Lung microvascular endothelial cell (primary cell): ENCODE results near the gene ST6GAL2. TPM values are rescaled to one million over a fixed set of nuclear protein-coding genes. Genes with fewer than 3 reads are reported as not detected.

Source experiments
- DNase-seq, 2 donors: peaks; one replicate each; pipeline versions ENCODE4 v3.0.0 to v3.0.0-alpha.2; 2010; ENCODE audit warnings: low read depth in 2 of 2
- total RNA-seq: library from RNA; depleted of rRNA; stranded (reverse); fragments of >200 nt; gene quantifications from 2 replicates; pipeline ENCODE4 v1.2.1, GENCODE V29; 2014

The ST6GAL2 gene
- total RNA-seq, 1 donor from 2014 or later: under 0.01 TPM

- no peak for DNase-seq
Observed at GRCh38 chr2:106827158-106827557, 58.8 kb downstream of the ST6GAL2 start.

GRCh38 chr2:106825161-106825560 lies 60.8 kb downstream of the ST6GAL2 start:
- DNase-seq: no peak

- no peak for DNase-seq
Observed at GRCh38 chr2:106816974-106817373, 69.0 kb downstream of the ST6GAL2 start.

- no peak for DNase-seq
Observed at GRCh38 chr2:106812841-106813240, 73.1 kb downstream of the ST6GAL2 start.

DNA sequence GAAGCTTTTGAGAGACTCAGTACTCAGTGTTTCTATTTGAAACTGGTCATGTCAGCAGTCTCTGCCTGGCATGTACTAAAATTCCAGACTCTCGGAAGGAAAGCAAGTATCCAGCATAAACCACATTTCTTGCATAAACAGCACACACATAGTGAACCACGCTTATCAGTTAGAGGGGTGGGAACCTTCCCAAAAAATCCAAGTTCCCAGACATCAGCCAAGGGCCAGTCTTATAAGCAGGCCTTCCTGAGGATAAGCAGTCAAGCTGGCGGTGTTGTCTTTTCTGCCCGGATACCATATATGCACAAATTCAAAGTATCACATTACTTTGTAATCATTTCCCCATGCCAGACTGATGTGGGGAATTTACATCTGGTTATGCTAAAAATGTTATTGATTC lies 73.6 kb downstream of the ST6GAL2 start:
- DNase-seq: no peak

GRCh38 chr2:106805716-106806115 lies 80.3 kb downstream of the ST6GAL2 start:
- DNase-seq: no peak

DNA sequence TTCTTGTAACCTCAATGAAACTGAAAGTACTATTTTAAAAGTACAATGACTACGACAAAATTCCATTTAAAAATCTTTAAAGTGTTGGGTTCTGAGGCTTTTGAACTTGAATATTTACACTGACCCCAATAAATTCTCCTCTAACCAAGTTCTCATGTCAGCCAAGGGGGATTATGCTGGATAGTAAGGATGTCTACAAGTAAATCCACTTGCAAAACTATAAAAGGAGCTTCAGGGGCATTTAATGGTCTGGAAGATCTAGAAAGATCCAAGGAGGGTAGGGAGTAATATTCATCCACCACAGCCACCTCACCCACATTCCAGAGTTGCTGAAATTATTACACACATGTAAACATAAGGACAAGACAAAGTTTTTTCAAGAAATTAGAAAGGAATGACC lies 81.8 kb downstream of the ST6GAL2 start:
- DNase-seq: no peak

DNA sequence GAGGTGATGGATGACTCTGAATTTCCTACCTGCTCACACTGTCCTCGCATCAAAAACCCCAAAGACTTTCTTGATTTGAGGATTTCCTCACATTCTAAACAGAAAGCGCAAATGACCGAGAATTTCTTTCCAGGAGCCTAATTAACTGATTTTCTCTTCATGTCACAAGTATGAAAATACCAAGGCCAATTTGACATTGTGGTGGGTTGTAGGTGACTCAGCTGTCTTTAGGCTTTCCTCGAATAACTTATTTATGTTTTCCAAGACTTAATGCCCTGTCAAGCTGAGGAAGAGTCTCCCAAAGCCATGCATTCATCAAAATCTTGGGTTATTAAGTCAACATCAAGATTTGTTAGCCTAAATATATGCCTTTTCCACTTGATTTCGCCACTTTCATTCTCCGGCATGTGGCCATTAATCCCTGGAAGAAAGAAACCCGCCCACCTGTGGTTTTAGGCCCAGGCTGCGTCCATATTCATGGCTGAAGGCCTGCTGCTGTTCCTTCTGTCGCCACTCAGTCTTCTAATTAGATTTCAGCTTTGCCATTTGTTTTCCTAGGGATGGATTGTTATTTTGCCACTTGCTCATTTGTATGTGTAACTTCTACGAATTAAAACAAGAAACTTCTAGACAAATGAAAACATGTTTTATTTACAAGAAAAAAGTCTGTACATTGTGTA lies 84.9 kb downstream of the ST6GAL2 start:
- no peak for DNase-seq

DNA sequence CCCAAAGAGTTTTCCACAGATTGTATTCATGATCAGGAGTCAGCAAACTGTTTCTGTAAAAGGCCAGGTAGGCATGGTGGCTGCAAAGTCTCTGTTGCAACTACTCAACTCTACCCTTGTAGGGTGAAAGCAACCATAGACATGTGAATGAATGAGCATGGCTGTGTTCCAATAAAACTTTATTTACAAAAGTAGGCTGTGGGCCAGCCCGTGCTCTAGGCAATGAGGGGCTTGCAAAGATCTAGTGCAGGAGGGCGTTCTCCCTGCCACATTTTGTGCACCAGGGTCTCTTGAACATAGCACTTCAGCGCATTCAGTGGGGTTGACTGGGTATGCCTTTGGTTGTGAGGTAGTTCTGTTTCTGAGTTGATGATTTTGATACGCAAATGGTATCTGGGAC lies 85.8 kb downstream of the ST6GAL2 start:
- no peak for DNase-seq

GRCh38 chr2:106798826-106799552 lies 87.0 kb downstream of the ST6GAL2 start:
- no peak for DNase-seq

GRCh38 chr2:106797494-106797893 lies 88.5 kb downstream of the ST6GAL2 start:
- DNase-seq: no peak

- DNase-seq: no peak
Observed at GRCh38 chr2:106792671-106793070, 93.3 kb downstream of the ST6GAL2 start.

GRCh38 chr2:106789185-106789584 lies 96.8 kb downstream of the ST6GAL2 start:
- no peak for DNase-seq

DNA sequence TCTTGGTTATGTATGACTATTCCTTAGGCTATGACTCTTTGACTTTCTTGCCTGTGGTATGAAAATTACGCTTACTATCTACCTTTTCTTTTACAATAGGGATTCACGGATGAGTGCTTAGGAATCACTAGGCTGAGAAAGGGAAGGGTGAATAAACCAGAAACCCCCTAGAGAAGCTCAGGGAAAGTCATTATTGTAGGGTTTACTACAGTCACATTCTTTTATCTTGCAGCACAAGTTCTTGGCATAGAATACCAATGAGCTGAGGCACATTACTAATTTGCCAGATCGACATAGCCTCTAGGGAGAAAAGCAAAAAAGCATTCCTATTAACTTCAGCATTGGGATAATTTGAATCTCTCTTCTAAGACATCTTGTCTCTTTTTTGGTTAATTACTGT lies 103.3 kb downstream of the ST6GAL2 start:
- no peak for DNase-seq

- DNase-seq: no peak
Observed at GRCh38 chr2:106781196-106781595, 104.8 kb downstream of the ST6GAL2 start.

DNA sequence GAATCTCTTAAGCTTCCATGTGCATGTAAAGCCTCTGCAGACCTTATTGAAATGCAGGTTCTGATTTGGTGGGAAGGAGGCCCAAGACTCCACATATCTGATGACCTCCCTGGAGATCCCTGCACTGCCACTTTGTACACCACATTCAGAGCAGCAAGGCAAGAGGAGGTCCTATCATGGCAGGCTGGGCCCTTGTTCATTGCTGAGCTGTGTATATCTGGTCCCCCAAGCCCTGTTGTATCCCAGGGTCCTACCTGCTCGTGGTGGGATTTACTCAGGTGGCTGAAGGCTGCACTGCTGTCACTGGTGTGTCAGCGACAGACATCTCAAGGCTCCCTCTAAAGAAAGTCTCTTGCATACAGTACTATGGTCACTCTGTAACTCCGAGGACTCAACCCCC lies 114.2 kb downstream of the ST6GAL2 start:
- no peak for DNase-seq

- DNase-seq: no peak
Observed at GRCh38 chr2:106770986-106771385, 115.0 kb downstream of the ST6GAL2 start.

- no peak for DNase-seq
Observed at GRCh38 chr2:106764614-106765013, 121.4 kb downstream of the ST6GAL2 start.

GRCh38 chr2:106759966-106760365 lies 126.0 kb downstream of the ST6GAL2 start:
- no peak for DNase-seq

DNA sequence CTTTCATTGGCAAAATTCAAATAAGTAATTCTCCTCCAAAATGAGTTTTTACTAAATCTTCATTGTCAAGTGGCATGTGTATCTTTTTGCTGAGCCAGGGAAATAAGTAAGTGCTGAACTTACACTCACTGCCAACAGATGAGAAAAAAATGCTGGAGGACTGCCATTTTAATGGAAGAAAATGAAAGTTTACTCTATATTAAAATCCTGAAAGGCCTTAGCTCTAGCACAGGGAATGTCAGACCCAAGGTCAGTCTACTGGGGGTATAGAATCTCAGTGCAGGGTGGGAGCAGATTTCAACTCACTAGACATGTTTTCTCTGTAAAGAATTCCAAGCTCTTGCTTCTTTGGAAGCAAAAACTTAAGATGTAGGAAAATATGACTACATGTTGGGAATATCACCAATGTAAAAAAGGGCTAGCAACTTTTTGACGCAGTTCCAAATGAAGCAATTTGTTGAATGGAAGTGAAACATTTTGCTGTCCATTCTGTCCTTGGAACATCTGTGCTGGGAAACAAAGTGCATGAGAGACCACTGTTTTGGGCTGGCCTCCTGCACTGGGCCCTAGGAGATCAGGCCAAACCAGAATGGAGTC lies 127.0 kb downstream of the ST6GAL2 start:
- no peak for DNase-seq
